ENCODE data around the gene PIGB.
"Not testable (repeated sequence)": the region's sequence is repeated elsewhere in the genome, so short reads cannot be mapped to it uniquely, and the experiment has no call there.

PIGB gene

DNA sequence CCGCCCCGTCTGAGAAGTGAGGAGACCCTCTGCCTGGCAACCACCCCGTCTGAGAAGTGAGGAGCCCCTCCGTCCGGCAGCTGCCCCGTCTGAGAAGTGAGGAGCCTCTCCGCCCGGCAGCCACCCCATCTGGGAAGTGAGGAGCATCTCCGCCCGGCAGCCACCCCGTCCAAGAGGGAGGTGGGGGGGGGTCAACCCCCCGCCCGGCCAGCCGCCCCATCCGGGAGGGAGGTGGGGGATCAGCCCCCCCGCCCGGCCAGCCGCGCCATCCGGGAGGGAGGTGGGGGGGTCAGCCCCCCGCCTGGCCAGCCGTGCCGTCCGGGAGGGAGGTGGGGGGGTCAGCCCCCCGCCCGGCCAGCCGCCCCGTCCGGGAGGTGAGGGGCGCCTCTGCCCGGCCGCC is 16.2 kb upstream of the PIGB start:
- DNase-seq = not testable (repeated sequence)

- no peak for DNase-seq
These were observed 665 bp downstream of the PIGB start for GRCh38 chr15:55319537-55320237.

- no peak for DNase-seq
These were observed 1.2 kb downstream of the PIGB start for GRCh38 chr15:55320238-55320550.

DNA sequence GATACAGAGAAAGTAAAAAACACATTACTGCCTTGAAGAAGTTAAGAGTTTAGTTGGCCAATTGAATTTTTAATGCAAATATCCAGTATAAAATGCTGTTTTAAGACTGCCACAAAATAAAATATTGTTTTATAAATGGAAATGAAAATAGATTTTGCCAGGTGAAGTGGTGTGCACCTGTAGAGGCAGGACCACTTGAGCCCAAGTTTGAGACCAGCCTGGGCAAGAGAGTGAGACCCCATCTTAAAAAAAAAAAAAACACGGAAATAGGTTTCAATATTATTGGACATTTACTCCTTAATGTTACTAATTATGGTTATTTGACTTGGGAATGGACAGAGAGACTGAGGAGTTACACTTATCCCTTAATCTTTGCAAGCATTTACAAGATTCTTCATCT is 1.9 kb downstream of the PIGB start:
- no peak for DNase-seq

DNA sequence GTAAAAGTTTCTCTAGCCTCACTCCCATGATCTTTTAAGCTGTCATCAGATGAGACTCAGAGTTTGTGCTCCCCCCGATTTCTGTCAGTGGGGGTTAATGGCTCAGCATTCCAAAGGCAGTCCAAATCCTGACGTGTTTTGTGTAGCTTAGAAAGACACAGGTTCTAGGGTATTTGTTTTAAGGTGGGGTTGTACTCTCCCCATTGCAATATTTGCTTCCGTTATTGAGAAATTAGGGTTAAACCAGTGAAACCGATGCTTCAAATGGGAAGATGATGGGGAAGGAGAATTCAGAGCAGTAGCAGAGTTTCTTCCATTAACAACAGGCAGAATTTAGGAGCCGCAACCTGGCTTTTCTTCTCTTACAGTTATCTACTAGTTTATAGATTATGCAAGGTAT is 3.4 kb downstream of the PIGB start:
- no peak for DNase-seq

- DNase-seq = no peak
These were observed 8.4 kb downstream of the PIGB start for GRCh38 chr15:55327387-55327786.

- DNase-seq = no peak
These were observed 15.3 kb downstream of the PIGB start for GRCh38 chr15:55334371-55334770.

- no peak for DNase-seq
These were observed 16.0 kb downstream of the PIGB start for GRCh38 chr15:55334997-55335396.

- no peak for DNase-seq
These were observed 18.1 kb downstream of the PIGB start for GRCh38 chr15:55337160-55337559.

DNA sequence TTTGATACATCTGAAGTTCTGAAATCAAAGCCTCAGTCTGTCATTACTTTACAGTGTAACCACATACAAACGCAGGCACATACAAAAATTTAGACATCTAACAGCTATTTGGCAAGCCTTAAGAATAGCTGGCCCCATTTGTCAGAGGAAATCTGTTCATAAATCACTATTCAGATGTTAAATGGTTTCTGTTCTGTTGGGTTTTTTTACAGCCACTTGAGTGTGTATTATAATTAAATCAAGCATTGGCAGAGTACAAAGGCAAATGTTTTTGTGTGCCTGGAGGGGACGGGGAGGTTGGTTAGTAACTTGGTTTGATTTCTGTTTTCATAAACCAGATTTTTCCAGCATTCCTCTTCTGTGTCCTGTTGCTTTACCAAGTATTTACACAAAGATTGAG is 24.1 kb downstream of the PIGB start:
- no peak for DNase-seq

GRCh38 chr15:55344206-55344605 is 25.2 kb downstream of the PIGB start:
- no peak for DNase-seq

GRCh38 chr15:55348281-55348778 is 29.3 kb downstream of the PIGB start:
- no peak for DNase-seq

DNA sequence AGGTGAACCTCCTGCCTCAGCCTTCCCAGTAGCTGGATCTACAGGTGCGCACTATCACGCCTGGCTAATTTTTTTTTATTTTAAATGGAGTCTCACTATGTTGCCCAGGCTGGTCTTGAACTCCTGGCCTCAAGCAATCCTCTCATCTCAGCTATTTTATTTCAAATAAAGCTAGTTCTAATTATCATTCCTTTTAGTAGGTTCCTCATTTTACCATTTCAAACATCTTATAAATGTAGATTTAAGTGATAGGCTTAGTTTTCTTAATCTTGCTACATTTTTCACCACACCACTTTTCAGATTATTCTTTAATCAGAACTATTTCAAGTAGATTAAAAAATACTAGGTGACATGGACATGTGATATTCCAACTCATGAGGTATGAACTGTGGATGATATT is 30.3 kb downstream of the PIGB start:
- no peak for DNase-seq

- DNase-seq = no peak
These were observed 34.0 kb downstream of the PIGB start for GRCh38 chr15:55353025-55353424.

DNA sequence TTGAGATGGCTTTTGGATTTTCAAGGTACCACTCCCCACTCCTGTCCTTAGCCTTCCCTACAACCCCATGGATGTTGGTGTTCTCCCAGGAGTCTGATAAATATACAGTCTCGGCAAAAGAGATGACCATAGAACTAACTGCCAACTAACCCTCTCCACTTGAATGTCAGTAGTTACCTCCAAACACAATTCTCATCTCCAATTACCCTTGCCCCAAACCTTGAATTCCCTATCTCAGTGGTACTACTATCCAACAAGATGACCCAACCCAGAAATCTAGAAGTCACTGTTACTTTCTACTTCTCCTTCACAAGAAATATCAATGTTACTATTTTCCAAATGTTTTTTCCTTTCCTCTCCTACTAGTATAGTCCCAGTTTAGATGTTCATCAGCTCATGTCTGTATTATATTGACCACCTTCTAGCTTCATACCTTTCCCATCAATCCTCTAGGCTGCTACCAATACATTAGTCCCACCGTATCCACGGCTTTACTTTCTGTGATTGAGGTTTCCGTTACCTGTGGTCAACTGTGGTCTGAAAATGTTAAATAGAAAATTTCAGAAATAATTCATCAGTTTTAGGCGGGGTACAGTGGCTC is 38.1 kb downstream of the PIGB start:
- no peak for DNase-seq

DNA sequence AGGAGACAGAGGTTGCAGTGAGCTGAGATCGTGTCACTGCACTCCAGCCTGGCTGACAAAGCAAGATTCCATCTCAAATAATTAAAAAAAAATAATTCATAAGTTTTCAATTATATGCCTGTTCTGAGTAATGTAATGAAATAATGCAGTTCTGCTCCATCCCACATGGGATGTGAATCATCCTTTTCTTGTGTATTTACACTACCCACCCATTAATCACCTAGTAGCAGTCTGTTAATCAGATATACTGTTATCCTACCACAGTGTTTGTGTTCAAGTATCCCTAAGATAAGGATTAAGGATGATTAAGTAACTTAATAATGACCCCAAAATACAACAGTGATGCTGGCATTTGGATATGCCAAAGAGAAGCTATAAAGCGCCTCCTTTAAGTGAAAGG is 38.8 kb downstream of the PIGB start:
- DNase-seq = no peak

DNA sequence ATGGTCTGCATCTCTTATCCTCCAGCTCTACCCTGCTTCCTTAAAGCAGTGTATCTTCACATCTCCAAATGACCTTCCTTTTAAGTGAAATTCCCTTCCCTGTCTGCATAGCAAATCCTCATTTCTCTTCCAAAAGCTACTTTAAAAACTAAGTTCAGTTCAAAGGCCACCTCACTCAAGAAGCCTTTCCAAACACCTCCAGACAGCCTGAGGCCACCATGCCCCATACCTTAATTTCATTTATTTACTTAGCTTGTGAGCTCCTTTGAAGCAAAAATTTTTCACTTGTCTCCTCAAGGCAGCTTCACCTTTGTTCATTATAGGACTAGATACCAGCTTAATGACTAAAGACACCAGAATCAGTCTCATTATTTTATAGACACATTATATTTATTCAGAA is 39.4 kb downstream of the PIGB start:
- no peak for DNase-seq

DNA sequence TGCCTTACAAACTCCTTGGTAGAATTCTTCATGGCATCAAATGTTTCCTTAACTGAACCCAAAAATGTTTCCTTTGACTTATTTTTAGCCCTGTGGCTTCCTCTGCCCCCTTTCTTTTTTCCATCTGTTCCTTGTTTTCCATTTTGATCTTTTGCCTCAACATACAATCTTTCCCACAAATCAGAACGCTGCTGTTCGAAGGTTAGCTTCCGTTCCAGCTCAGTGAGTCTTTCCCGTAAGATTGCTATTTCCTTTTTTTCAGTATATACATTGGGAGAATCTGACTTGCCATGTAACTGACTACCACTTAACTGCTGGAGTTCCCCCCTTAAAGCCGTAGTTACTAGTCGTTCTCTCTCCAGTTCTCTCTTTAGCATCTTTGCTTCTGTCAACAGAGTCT is 41.2 kb downstream of the PIGB start:
- no peak for DNase-seq

DNA sequence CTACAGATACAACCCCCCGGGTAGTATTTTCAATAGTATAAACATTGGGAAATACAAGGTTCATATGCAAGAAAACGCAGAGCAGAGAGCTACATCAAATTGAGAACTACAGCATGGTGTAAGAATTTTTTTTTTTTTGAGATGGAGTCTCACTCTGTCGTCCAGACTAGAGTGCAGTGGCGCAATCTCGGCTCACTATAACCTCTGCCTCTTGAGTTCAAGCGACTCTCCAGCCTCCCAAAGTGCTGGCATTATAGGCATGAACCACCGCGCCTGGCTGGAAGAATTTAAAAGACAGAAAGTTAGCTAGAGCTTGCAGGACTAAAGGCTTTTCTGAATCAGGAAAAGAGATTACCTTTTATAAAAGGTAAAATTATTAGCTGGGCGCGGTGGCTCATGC is 42.0 kb downstream of the PIGB start:
- DNase-seq = no peak

GRCh38 chr15:55362641-55363040 is 43.6 kb downstream of the PIGB start:
- DNase-seq = no peak

DNA sequence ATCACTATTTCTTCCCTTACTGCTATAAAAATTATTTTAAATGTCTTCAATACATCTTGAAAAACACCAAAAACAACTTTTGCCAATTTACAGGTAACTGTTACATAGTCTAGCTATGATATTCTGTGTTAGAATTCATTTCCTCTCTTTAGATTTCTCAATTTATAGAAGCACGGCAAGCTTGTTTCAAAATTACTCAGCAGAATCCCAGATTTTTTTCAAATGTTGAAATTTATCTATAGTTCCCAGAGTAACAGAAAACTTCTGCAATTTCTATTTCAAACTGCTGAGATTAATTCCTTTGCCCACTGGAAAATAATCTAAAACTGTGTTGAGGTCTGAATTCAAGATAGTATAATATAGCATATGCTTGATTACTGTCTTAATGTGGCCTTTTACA is 48.0 kb downstream of the PIGB start:
- DNase-seq = no peak

- no peak for DNase-seq
These were observed 53.8 kb downstream of the PIGB start for GRCh38 chr15:55372701-55373440.

DNA sequence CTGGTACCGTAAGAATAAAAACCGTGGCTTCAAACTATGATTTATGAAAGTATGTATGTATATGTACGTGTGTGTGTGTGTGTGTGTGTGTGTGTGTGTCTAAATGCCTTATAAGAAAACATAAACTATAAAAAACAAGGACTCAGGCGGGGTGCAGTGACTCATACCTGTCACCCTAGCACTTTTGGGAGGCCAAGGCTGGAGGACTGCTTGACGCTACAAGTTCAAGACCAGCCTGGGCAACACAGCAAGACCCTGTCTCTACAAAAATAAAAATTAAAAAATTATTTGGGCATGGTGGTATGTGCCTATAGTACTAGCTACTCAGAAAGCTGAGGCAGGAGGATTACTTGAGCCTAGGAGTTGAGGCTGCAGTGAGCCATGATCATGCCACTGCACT is 60.1 kb downstream of the PIGB start:
- DNase-seq = no peak

DNA sequence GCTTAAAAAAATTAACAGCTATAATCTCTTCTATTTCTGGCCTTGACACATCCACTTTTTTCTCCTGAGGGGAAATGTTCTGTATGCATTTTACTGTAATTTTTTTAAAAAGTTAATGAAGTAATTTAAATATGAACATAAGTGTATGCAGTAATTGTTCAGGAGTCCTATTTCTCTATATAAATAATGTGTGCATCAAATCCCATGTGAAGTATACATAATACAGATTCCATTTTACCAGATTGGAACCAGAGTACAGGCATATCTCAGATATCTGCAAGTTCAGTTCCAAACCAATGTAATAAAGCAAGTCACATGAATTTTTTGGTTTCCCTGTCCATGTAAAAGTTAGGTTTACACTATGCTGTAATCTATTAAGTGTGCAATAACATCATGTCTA is 62.6 kb downstream of the PIGB start:
- DNase-seq = no peak
